MCF 10A (cell line): ENCODE results near the gene DBI. TPM values are rescaled to one million over a fixed set of nuclear protein-coding genes. Genes with fewer than 3 reads are reported as not detected.
"Not testable (repeated sequence)": the region's sequence is repeated elsewhere in the genome, so short reads cannot be mapped to it uniquely, and the experiment has no call there.

Experiments
- BruUV-seq: library from RNA; stranded (reverse); fragments of 400-500 nt; replicated peaks from 2 replicates; lab custom pipeline; 2021; lab: Mats Ljungman, UMichigan
- CTCF ChIA-PET: fragments of 300-600 bp; sonication (Branson Sonifier 250); formaldehyde crosslinking; extraction: SDS; loops from one replicate; lab custom pipeline; 2021; ENCODE audit warnings: antibody characterized with exemption, inconsistent platforms; lab: Yijun Ruan, JAX
- POLR2A ChIA-PET: fragments of 300-600, 350-650 bp; sonication (Branson Sonifier 250); formaldehyde crosslinking; extraction: SDS; loops from one replicate; lab custom pipeline; 2020; ENCODE audit warnings: antibody characterized with exemption, inconsistent platforms; lab: Yijun Ruan, JAX
- DNase-seq: peaks from one replicate; pipeline ENCODE4 v3.0.0-alpha.2; 2018; ENCODE audit not compliant: unreplicated experiment
- H3K27ac Mint-ChIP-seq: one replicate; pipeline ENCODE4 v1.8.0; 2022; ENCODE audit warnings: mild to moderate bottlenecking, low read depth, mixed read lengths; ENCODE audit not compliant: unreplicated experiment
- H3K27me3 Mint-ChIP-seq: one replicate; pipeline ENCODE4 v1.8.0; 2022; ENCODE audit warnings: mixed read lengths; ENCODE audit not compliant: insufficient read depth, unreplicated experiment
- H3K36me3 Mint-ChIP-seq: one replicate; pipeline ENCODE4 v1.8.0; 2022; ENCODE audit warnings: mild to moderate bottlenecking, moderate library complexity, mixed read lengths; ENCODE audit not compliant: insufficient read depth, unreplicated experiment
- H3K4me1 Mint-ChIP-seq: one replicate; pipeline ENCODE4 v1.8.0; 2022; ENCODE audit warnings: mixed read lengths; ENCODE audit not compliant: insufficient read depth, unreplicated experiment
- H3K4me3 Mint-ChIP-seq: one replicate; pipeline ENCODE4 v1.8.0; 2022; ENCODE audit warnings: mild to moderate bottlenecking, moderate library complexity, mixed read lengths; ENCODE audit not compliant: unreplicated experiment
- H3K9me3 Mint-ChIP-seq: one replicate; pipeline ENCODE4 v1.8.0; 2022; ENCODE audit warnings: mixed read lengths; ENCODE audit not compliant: unreplicated experiment
- intact Hi-C: fragments of 100-400 bp; cut with micrococcal nuclease; formaldehyde crosslinking; loops from 2 replicates; pipeline ENCODE4 v1.14.1; 2022
- total RNA-seq: library from RNA; stranded (reverse); gene quantifications from 2 replicates; pipeline ENCODE4 v1.2.3, GENCODE V29; 2022
- TF ChIP-seq, protein P1 (sequence below): fragments of 200-600 bp; IDR thresholded peaks from one replicate; pipeline ENCODE4 v1.8.0; 2022; ENCODE audit warnings: antibody characterized with exemption, mild to moderate bottlenecking; ENCODE audit not compliant: unreplicated experiment

The DBI gene
- total RNA-seq, 1 experiment from 2014 or later = 104 TPM

DNA sequence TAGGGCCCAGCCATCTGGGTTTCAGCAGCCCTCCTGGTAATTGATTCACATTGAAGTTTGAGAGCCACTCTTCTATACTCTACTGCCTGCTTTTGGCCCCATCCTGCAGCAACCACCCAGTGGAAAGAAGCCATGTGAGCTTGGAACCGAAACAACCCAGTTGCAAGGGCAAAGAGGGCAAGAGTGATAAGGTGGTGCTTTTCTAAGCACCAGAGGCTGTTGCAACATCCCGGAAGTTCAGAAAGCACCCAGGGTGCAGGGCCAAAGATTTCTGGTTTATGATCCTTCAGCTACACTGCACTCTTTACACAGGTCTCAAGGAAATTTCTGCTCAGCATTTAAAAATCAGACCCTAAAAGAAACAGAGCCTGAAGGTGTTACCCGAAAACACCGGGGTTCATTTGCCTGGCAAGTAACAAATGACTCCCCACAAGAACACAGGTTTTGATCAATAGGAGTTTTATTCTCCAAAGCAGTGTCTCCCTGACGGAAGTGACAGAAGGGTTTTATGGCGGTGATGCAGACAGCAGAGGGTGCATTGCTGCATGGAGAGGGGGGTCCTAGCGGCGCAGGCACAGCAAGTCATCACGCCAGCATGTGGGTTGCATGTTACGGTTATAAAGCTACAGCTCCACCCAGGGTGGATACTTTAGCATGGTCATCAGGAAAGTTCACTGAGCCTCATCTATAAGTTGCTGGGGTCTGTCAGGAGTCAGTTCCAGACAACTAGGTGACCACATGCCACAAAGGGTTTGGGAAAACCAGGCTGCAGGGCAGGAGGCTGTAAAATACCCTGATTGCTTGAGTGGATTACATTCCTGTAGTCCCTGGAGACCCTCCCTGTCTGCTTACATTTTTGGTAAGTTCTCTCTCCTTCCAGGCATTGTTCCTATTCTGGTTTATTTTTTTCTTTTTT, 36.1 kb downstream of the DBI start:
- no TSS peak for BruUV-seq
- CTCF ChIA-PET = interaction anchor here (0.6 to 5.6 kb wide), 4 partner anchors 48 to 254 kb away, joined by 3 to 100 read pairs (median 3); no protein-coding TSS in a partner anchor
- POLR2A ChIA-PET = interaction anchor here (0.6 to 1.2 kb wide), 2 partner anchors 8 to 16 kb away, joined by 3 to 4 read pairs; no protein-coding TSS in a partner anchor
- intact Hi-C loops = no loop called here
- TF ChIP-seq, protein P1, sequence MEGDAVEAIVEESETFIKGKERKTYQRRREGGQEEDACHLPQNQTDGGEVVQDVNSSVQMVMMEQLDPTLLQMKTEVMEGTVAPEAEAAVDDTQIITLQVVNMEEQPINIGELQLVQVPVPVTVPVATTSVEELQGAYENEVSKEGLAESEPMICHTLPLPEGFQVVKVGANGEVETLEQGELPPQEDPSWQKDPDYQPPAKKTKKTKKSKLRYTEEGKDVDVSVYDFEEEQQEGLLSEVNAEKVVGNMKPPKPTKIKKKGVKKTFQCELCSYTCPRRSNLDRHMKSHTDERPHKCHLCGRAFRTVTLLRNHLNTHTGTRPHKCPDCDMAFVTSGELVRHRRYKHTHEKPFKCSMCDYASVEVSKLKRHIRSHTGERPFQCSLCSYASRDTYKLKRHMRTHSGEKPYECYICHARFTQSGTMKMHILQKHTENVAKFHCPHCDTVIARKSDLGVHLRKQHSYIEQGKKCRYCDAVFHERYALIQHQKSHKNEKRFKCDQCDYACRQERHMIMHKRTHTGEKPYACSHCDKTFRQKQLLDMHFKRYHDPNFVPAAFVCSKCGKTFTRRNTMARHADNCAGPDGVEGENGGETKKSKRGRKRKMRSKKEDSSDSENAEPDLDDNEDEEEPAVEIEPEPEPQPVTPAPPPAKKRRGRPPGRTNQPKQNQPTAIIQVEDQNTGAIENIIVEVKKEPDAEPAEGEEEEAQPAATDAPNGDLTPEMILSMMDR = no peak
- Mint-ChIP-seq H3K27ac (no peak overlapping the region), H3K9me3 (no peaks in the 10 kb centered on the region), H3K4me1 (peaks cover 16% of the 10 kb centered on the region), H3K36me3 (no peaks in the 10 kb centered on the region), H3K27me3 (no peaks in the 10 kb centered on the region), H3K4me3 (no peak overlapping the region)
- DNase-seq = peak; percentile 30

DNA sequence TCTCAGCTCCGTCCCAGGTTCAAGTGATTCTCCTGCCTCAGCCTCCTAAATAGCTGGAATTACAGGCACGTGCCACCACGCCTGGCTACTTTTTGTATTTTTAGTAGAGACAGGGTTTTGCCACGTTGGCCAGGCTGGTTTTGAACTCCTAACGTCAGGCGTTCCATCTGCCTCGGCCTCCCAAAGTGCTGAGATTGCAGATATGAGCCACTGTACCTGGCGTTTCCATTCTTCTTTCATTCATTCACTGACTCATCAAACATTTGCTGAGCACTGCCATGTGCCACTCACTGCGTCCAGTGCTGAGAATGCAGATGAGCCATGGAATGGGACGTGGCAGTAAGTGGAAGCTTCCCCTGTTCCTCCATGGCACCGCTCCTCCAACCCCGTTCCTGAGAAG, 36.8 kb downstream of the DBI start:
- H3K4me3 Mint-ChIP-seq, POLR2A ChIA-PET, intact Hi-C loops: not testable (repeated sequence)

DNA sequence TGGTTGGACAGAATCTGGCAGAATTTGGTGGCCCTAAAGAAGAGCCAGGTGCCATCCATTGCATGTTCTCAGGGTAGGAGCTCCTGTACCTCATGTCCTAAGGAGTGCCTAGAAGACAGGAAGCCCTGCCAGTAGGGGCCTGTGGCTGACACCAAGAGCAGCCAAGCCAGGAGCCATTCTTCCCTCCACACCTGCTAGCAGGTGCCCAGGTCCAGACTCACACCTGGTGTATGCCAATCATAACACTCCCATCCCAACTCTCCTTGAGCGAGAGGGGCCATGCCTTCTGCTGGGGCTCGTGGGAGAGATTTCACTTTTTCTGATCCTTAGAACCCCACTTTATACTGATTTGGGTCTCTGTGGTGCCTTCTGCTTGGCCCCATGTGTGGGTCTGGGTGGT, 38.4 kb downstream of the DBI start:
- intact Hi-C loops = no loop called here
- no peak overlapping the region for H3K4me3 Mint-ChIP-seq
- no peaks in the 10 kb centered on the region for H3K27me3 Mint-ChIP-seq
- peaks cover 6% of the 10 kb centered on the region for H3K4me1 Mint-ChIP-seq
- no peak for DNase-seq
- H3K27ac Mint-ChIP-seq = no peak overlapping the region
- TF ChIP-seq, protein P1 = no peak
- BruUV-seq = no TSS peak
- ChIA-PET POLR2A (interaction anchor here (1.4 kb wide), 1 partner anchor 71 kb away, joined by 6 read pairs; no protein-coding TSS in a partner anchor), CTCF (interaction anchor here (0.6 to 5.6 kb wide), 6 partner anchors 15 to 274 kb away, joined by 3 to 100 read pairs (median 4); partner anchors contain the start of gene TMEM177)
- no peaks in the 10 kb centered on the region for H3K36me3 Mint-ChIP-seq
- no peaks in the 10 kb centered on the region for H3K9me3 Mint-ChIP-seq

More for the DNA sequence above, 36.8 kb downstream of the DBI start:
- H3K4me1 Mint-ChIP-seq = peaks cover 11% of the 10 kb centered on the region
- H3K27me3 Mint-ChIP-seq, H3K27ac Mint-ChIP-seq, BruUV-seq, DNase-seq, H3K36me3 Mint-ChIP-seq, H3K9me3 Mint-ChIP-seq: not testable (repeated sequence)
- CTCF ChIA-PET = interaction anchor here (0.6 to 5.6 kb wide), 4 partner anchors 38 to 1647 kb away, joined by 3 to 100 read pairs (median 3); no protein-coding TSS in a partner anchor

GRCh38 chr2:119407430-119408220, 40.8 kb downstream of the DBI start:
- peak; percentile 64 for DNase-seq
- POLR2A ChIA-PET = no interaction called here
- H3K27me3 Mint-ChIP-seq = no peaks in the 10 kb centered on the region
- peaks cover 6% of the 10 kb centered on the region for H3K4me1 Mint-ChIP-seq
- no peaks in the 10 kb centered on the region for H3K9me3 Mint-ChIP-seq
- CTCF ChIA-PET = interaction anchor here (0.6 to 5.6 kb wide), 31 partner anchors 9 to 1649 kb away, joined by 3 to 124 read pairs (median 4); no protein-coding TSS in a partner anchor
- intact Hi-C loops = loop anchor here (1.0 kb wide), 3 partner anchors 69 to 253 kb away; no protein-coding TSS in a partner anchor
- no peak overlapping the region for H3K27ac Mint-ChIP-seq
- H3K36me3 Mint-ChIP-seq = no peaks in the 10 kb centered on the region
- no peak overlapping the region for H3K4me3 Mint-ChIP-seq
- TF ChIP-seq, protein P1 = peak; percentile 66
- BruUV-seq = no TSS peak
